ENCODE measurements around the gene LPO.

Gene LPO

DNA sequence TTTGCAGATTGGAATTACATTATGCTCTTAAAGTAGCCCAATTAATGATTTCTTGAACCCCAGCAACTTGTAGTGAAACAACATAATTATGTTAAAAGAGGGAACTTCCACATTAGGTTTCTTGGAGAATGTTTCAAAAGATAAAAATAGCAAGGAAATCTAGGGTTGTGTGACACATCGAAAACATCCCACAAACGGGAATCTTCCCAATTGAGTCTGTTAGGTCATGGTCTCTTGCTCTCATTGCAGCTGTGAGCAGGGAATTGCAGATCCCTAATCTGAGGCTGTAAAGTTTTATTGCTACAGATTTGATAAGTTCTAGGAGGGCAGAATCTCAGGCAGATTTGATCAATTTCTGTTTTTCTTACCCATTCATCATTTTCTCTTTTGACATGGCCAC is 6.7 kb upstream of the LPO start:
- no peak overlapping the region for H3K4me3 Mint-ChIP-seq

DNA sequence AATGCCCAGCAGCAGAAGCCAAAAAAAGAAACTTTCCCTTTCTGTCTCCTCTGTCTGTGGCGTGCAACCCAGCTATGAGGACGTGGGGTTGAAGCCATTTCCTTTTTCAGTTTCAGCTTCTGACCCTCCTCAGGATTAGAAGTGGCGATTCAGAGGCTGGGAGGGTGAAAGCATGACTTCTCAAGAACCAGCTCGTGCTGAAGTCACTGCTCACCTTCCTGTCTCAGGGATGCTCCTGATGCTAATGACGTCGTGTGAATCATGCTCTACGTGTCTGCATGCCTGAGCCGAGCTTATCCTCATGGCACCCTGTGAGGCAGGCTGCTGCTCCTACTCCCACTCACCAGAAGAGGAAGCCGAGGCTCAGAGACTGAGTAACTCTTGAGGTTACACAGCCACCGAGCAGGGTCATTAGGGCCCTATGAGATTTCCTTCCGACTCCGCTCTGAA is 5.7 kb upstream of the LPO start:
- Mint-ChIP-seq H3K9me3 (no peaks in the 10 kb centered on the region), H3K27me3 (ENCODE audit: low read depth, poor library complexity) (peaks cover 68% of the 10 kb centered on the region), H3K4me3 (no peak overlapping the region), H3K4me1 (peaks cover 25% of the 10 kb centered on the region), H3K27ac (no peak overlapping the region), H3K36me3 (ENCODE audit: low read depth) (no peaks in the 10 kb centered on the region)
- no peak for DNase-seq
- TF ChIP-seq, protein P1, sequence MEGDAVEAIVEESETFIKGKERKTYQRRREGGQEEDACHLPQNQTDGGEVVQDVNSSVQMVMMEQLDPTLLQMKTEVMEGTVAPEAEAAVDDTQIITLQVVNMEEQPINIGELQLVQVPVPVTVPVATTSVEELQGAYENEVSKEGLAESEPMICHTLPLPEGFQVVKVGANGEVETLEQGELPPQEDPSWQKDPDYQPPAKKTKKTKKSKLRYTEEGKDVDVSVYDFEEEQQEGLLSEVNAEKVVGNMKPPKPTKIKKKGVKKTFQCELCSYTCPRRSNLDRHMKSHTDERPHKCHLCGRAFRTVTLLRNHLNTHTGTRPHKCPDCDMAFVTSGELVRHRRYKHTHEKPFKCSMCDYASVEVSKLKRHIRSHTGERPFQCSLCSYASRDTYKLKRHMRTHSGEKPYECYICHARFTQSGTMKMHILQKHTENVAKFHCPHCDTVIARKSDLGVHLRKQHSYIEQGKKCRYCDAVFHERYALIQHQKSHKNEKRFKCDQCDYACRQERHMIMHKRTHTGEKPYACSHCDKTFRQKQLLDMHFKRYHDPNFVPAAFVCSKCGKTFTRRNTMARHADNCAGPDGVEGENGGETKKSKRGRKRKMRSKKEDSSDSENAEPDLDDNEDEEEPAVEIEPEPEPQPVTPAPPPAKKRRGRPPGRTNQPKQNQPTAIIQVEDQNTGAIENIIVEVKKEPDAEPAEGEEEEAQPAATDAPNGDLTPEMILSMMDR (IDR thresholded peaks at IDR 0.05): no peak

More for the DNA sequence above, 6.7 kb upstream of the LPO start:
- TF ChIP-seq, protein P1 (IDR thresholded peaks at IDR 0.05): no peak
- Mint-ChIP-seq H3K27me3 (ENCODE audit: low read depth, poor library complexity) (peaks cover 58% of the 10 kb centered on the region), H3K27ac (no peak overlapping the region), H3K9me3 (no peaks in the 10 kb centered on the region), H3K4me1 (peaks cover 25% of the 10 kb centered on the region), H3K36me3 (ENCODE audit: low read depth) (no peaks in the 10 kb centered on the region)
- DNase-seq: no peak

DNA sequence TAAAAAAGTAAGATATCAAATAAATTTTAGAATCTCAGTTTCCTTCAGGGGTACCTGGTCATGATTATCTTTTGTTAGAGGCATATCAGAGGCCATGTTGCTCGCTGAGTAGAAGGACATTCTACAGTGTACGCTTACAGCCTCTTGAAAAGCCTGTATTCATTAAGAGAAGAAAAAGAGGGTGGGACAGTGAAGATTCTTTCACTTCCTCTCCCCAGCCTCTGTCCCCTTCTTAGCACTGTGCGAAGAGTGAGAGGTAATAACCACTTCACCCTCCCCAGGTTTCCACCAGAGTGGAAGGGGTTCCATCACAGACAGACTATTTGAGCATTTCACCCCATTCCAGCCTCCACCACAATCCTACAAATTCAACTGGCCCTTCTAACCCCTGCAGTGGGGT is 4.8 kb upstream of the LPO start:
- no peak overlapping the region for H3K4me3 Mint-ChIP-seq
- no peaks in the 10 kb centered on the region for H3K36me3 Mint-ChIP-seq (ENCODE audit: low read depth)
- H3K4me1 Mint-ChIP-seq: peaks cover 25% of the 10 kb centered on the region
- TF ChIP-seq, protein P1 (IDR thresholded peaks at IDR 0.05): no peak
- no peak for DNase-seq
- no peaks in the 10 kb centered on the region for H3K9me3 Mint-ChIP-seq
- H3K27me3 Mint-ChIP-seq (ENCODE audit: low read depth, poor library complexity): peaks cover 71% of the 10 kb centered on the region
- H3K27ac Mint-ChIP-seq: no peak overlapping the region

DNA sequence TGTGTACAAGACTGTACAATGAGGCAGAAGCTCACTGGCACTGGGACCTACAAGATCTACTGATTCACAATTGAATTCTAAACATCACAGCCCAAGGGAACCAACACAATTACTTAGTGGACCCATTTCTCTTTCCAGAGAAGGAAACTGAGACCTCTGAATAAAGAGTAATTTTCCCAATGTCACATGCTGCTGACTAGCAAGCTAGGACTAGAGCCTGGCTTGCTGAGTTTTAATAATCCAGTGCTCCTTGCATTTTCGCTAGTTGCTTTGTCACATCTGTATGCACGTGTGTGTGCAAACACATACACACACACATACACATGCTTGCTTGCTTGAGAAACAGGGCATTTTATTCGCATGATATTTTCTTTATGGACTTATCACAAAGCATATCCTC is 3.9 kb upstream of the LPO start:
- DNase-seq: no peak
- TF ChIP-seq, protein P1 (IDR thresholded peaks at IDR 0.05): no peak
- Mint-ChIP-seq H3K4me1 (peaks cover 20% of the 10 kb centered on the region), H3K4me3 (no peak overlapping the region), H3K36me3 (ENCODE audit: low read depth) (no peaks in the 10 kb centered on the region), H3K9me3 (no peaks in the 10 kb centered on the region), H3K27ac (no peak overlapping the region), H3K27me3 (ENCODE audit: low read depth, poor library complexity) (peaks cover 73% of the 10 kb centered on the region)

DNA sequence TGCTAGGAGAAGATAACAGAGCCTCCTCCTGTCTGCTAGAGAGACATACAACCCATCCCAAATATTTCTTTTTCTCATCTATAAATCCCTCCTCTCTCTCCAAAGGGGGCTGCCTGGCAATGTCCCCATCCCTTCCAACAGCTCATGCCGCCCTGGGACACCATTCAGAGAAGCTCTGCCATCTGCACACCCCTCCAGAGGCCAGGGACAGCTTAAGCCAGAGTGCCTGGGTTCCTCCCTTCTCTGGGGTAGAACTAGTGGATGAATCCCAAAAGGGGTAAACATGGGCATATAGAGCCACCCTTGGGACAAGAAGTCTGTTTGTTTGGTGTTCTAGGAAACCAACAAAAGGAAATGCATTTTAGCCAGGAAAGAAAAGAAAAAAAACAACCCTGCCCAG is 2.6 kb upstream of the LPO start:
- H3K27ac Mint-ChIP-seq: no peak overlapping the region
- H3K9me3 Mint-ChIP-seq: no peaks in the 10 kb centered on the region
- H3K36me3 Mint-ChIP-seq (ENCODE audit: low read depth): no peaks in the 10 kb centered on the region
- H3K4me3 Mint-ChIP-seq: no peak overlapping the region
- no peak for DNase-seq
- H3K4me1 Mint-ChIP-seq: peaks cover 20% of the 10 kb centered on the region
- TF ChIP-seq, protein P1 (IDR thresholded peaks at IDR 0.05): no peak
- peaks cover 85% of the 10 kb centered on the region for H3K27me3 Mint-ChIP-seq (ENCODE audit: low read depth, poor library complexity)

DNA sequence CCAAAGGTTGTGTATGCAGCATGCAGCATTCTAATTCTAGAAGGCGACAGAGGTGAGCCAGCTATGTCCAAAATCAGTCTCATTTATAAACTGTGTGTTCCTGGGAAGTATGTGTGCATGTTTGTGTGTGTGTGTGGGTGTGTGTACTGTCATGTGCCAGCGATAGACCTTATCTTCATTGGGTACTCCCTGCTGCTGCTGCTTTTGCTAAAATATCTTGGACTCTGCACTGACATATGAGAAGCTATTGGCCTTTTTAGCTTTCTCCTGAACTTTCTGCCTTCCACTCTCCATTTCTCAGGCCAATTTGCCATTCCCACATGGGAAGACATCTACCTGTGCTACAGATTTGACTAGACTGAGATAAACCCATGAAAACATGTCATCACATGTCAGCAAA is 2.0 kb upstream of the LPO start:
- Mint-ChIP-seq H3K9me3 (no peaks in the 10 kb centered on the region), H3K36me3 (ENCODE audit: low read depth) (no peaks in the 10 kb centered on the region), H3K4me1 (peaks cover 19% of the 10 kb centered on the region), H3K4me3 (no peak overlapping the region), H3K27ac (no peak overlapping the region), H3K27me3 (ENCODE audit: low read depth, poor library complexity) (peaks cover 88% of the 10 kb centered on the region)
- no peak for DNase-seq
- TF ChIP-seq, protein P1 (IDR thresholded peaks at IDR 0.05): no peak

Data from nephron progenitor cell (in vitro differentiated cells).